AG09319 (cell line): ENCODE results near the gene CZIB.
"Not testable (repeated sequence)": the region's sequence is repeated elsewhere in the genome, so short reads cannot be mapped to it uniquely, and the experiment has no call there.

Source experiments
- DNase-seq: peaks from one replicate; pipeline ENCODE4 v3.0.0-alpha.2; 2010; ENCODE audit warnings: low read depth; ENCODE audit errors: extremely low read depth
- TF ChIP-seq, protein P1 (sequence below): IDR thresholded peaks from 2 replicates; pipeline ENCODE4 v1.5.1; 2011; ENCODE audit warnings: low read depth, mild to moderate bottlenecking, inconsistent platforms, low read length, moderate library complexity

Gene CZIB

DNA sequence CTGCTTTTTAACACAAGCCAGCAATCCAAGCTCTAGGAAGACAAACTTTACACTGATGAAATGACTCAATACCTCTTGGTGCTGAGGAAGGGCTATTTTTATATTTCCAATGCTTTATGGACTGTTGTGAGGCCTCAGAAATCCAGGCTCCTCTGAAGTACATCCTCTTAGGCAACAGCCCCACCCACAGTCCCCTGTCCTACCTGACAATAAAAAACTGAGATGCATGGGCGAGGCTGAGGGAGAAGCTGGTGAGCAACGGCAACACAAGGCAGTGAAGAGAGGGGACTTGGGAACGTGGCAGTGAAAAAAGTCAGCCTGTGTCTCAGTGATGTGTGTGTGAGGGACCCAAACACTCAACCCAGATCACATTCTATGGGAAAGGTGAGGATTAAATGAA, 33.9 kb downstream of the CZIB start:
- DNase-seq, result no peak
- TF ChIP-seq, protein P1, sequence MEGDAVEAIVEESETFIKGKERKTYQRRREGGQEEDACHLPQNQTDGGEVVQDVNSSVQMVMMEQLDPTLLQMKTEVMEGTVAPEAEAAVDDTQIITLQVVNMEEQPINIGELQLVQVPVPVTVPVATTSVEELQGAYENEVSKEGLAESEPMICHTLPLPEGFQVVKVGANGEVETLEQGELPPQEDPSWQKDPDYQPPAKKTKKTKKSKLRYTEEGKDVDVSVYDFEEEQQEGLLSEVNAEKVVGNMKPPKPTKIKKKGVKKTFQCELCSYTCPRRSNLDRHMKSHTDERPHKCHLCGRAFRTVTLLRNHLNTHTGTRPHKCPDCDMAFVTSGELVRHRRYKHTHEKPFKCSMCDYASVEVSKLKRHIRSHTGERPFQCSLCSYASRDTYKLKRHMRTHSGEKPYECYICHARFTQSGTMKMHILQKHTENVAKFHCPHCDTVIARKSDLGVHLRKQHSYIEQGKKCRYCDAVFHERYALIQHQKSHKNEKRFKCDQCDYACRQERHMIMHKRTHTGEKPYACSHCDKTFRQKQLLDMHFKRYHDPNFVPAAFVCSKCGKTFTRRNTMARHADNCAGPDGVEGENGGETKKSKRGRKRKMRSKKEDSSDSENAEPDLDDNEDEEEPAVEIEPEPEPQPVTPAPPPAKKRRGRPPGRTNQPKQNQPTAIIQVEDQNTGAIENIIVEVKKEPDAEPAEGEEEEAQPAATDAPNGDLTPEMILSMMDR, result no peak

DNA sequence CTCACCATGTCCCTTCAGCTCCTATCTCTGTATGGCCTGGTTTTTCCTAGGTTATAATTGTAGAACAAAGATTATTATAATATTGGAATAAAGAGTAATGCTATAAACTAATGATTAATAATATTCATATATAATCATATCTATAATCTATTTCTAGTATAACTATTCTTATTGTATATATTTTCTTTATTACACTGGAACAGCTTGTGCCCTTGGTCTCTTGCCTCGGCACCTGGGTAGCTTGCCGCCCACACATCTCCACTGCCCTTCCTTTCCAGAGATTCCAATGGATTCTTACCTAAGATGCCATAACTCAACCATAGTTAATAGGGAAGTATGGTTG, 34.5 kb downstream of the CZIB start:
- not testable (repeated sequence) for DNase-seq

GRCh38 chr1:53183095-53183990, 37.1 kb downstream of the CZIB start:
- TF ChIP-seq, protein P1, result no peak
- DNase-seq, result no peak

DNA sequence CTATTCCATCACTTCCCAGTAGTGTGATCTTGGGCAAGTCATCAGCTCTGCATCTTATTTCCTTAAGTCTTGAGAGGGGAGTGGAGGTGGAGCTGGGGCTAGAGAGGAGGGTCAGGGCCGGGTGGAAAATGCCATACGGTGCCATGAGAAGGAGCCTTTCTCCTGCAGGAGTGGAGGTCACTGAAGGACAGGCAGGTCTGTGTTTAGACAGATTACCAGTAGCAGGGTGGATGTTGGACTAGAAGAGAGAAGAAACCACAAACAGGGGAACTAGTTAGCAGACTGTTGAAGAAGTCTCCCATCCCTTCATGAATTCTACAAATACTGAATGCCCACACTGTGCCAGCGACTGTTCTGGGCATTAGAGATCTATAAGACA, 37.7 kb downstream of the CZIB start:
- TF ChIP-seq, protein P1, result no peak
- DNase-seq, result no peak

GRCh38 chr1:53182111-53182593, 38.3 kb downstream of the CZIB start:
- TF ChIP-seq, protein P1, result peak; percentile 60

DNA sequence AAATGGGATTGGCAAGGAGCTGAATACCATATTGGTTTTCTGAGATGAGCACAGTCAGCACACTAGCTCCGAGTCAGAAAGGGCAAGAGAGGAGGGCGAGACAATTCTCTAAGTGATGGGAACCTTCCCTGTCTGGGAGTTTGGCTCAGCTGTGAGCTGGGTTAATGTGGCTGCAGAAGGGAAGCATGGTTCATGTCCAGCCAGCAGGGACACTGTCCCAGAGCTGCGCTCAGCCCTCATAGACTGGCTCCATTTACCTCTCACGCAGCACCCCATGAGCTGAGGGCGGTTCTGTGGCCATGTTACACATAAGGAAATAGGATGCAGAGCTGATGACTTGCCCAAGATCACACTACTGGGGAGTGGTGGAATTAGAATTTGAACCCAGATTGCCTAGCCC, 39.5 kb downstream of the CZIB start:
- TF ChIP-seq, protein P1, result no peak
- DNase-seq, result no peak

More at GRCh38 chr1:53182111-53182593, 38.3 kb downstream of the CZIB start:
- DNase-seq, result no peak

DNA sequence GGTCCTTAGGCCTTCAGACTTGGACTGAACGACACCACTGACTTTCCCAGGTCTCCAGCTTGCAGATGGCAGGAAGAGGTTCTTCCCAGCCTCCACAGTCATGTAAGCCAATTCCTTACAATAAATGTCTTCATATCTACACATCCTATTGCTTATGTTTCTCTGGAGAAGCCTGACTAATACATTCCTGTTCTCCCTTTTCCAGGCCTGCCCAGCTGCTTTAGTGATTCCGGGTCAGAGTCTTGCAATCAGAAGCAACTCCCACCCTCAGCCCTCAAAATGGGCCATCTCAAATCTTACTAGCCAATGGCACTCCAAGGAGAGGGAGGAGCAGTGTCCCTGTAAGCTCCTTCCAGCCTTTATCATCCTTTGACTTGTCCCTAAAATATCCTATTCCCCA, 40.2 kb downstream of the CZIB start:
- DNase-seq, result no peak
- TF ChIP-seq, protein P1, result no peak
